A673 (cell line): ENCODE measurements around the gene AGRP. TPM values are rescaled to one million over a fixed set of nuclear protein-coding genes. Genes with fewer than 3 reads are reported as not detected.

Experiments used
- BruUV-seq: library from RNA; stranded (reverse); fragments of 400-500 nt; replicated peaks from 2 replicates; lab custom pipeline; 2021; lab: Mats Ljungman, UMichigan
- CTCF ChIA-PET: fragments of 300-600 bp; sonication (Branson Sonifier 250); formaldehyde crosslinking; loops from one replicate; lab custom pipeline; 2022; ENCODE audit warnings: antibody characterized with exemption; lab: Charles Lee
- POLR2A ChIA-PET: fragments of 300-600 bp; sonication (Branson Sonifier 250); formaldehyde crosslinking; loops from one replicate; lab custom pipeline; 2022; ENCODE audit warnings: antibody characterized with exemption; ENCODE audit not compliant: low non-redundant PET; lab: Charles Lee
- DNase-seq: peaks from one replicate; pipeline ENCODE4 v3.0.0-alpha.2; 2015; ENCODE audit warnings: low spot score
- H3K27ac ChIP-seq: fragments of 200-600 bp; sonication (generic); 2 replicates; pipeline ENCODE4 v1.5.1; 2016; ENCODE audit warnings: mixed run types, low read depth, mild to moderate bottlenecking, mixed read lengths, antibody characterized with exemption, low read length; ENCODE audit not compliant: poor library complexity, severe bottlenecking
- H3K27me3 ChIP-seq: fragments of 200-600 bp; sonication (generic); replicated peaks from 2 replicates; pipeline ENCODE4 v1.6.1; 2017; ENCODE audit warnings: mixed run types, low read depth, mild to moderate bottlenecking, mixed read lengths, antibody characterized with exemption, low read length; ENCODE audit not compliant: insufficient read depth, poor library complexity
- H3K36me3 ChIP-seq: fragments of 200-600 bp; sonication (generic); 2 replicates; pipeline ENCODE4 v1.6.1; 2016; ENCODE audit warnings: mixed run types, mild to moderate bottlenecking, mixed read lengths, antibody characterized with exemption, low read length; ENCODE audit not compliant: insufficient read depth, poor library complexity, severe bottlenecking
- H3K4me1 ChIP-seq: fragments of 200-600 bp; sonication (generic); 2 replicates; pipeline ENCODE4 v1.6.1; 2017; ENCODE audit warnings: mixed run types, mild to moderate bottlenecking, mixed read lengths, antibody characterized with exemption, low read length; ENCODE audit not compliant: insufficient read depth, poor library complexity, severe bottlenecking
- H3K4me3 ChIP-seq: fragments of 200-600 bp; sonication (generic); 2 replicates; pipeline ENCODE4 v1.5.1; 2016; ENCODE audit warnings: low read depth, mixed run types, mild to moderate bottlenecking, mixed read lengths, low read length; ENCODE audit not compliant: poor library complexity, severe bottlenecking
- H3K9me3 ChIP-seq: fragments of 200-600 bp; sonication (generic); 2 replicates; pipeline ENCODE4 v1.6.1; 2016; ENCODE audit warnings: mixed run types, low read depth, mild to moderate bottlenecking, mixed read lengths, antibody characterized with exemption, low read length; ENCODE audit not compliant: poor library complexity, severe bottlenecking
- CTCF ChIP-seq: fragments of 300-800, 200-600 bp; sonication (generic); conservative IDR thresholded peaks from 2 replicates; pipeline ENCODE4 v1.5.1; 2017; ENCODE audit warnings: low read depth, mild to moderate bottlenecking, antibody characterized with exemption, low read length, moderate library complexity, mixed read lengths
- EZH2 ChIP-seq: fragments of 200-600 bp; sonication (generic); IDR thresholded peaks from 2 replicates; pipeline ENCODE4 v1.6.1; 2017; ENCODE audit warnings: borderline replicate concordance, low read depth, mild to moderate bottlenecking, mixed read lengths, antibody characterized with exemption, low read length; ENCODE audit not compliant: poor library complexity, severe bottlenecking
- intact Hi-C: fragments of 100-400 bp; cut with micrococcal nuclease; formaldehyde crosslinking; loops from one replicate; pipeline ENCODE4 v1.10.0; 2022; ENCODE audit not compliant: unreplicated experiment
- total RNA-seq: library from RNA; stranded (reverse); gene quantifications from 2 replicates; pipeline ENCODE4 v1.2.3, GENCODE V29; 2021

The AGRP gene
- total RNA-seq, 1 experiment from 2014 or later = not detected

GRCh38 chr16:67436640-67437193 lies 46.6 kb downstream of the AGRP start:
- Histone ChIP-seq H3K4me3 (no peak overlapping the region), H3K27ac (no peak overlapping the region), H3K27me3 (no peaks in the 10 kb centered on the region), H3K9me3 (no peaks in the 10 kb centered on the region), H3K36me3 (no peaks in the 10 kb centered on the region), H3K4me1 (no peaks in the 10 kb centered on the region)
- POLR2A ChIA-PET = no interaction called here
- DNase-seq = no peak
- no peak for TF ChIP-seq EZH2
- no peak for TF ChIP-seq CTCF
- BruUV-seq = no TSS peak
- CTCF ChIA-PET = no interaction called here
- intact Hi-C loops = no loop called here

GRCh38 chr16:67435758-67436164 lies 47.6 kb downstream of the AGRP start:
- Histone ChIP-seq H3K4me1 (no peaks in the 10 kb centered on the region), H3K27ac (no peak overlapping the region), H3K27me3 (no peaks in the 10 kb centered on the region), H3K4me3 (no peak overlapping the region), H3K9me3 (no peaks in the 10 kb centered on the region), H3K36me3 (no peaks in the 10 kb centered on the region)
- intact Hi-C loops = no loop called here
- CTCF ChIA-PET = no interaction called here
- no TSS peak for BruUV-seq
- POLR2A ChIA-PET = interaction anchor here (0.6 kb wide), 1 partner anchor 423 kb away, joined by 4 read pairs; no protein-coding TSS in a partner anchor
- TF ChIP-seq CTCF = no peak
- DNase-seq = no peak

- no peaks in the 10 kb centered on the region for H3K36me3 ChIP-seq
- BruUV-seq = no TSS peak
- TF ChIP-seq CTCF (no peak), EZH2 (no peak)
- H3K4me1 ChIP-seq = peaks cover 4% of the 10 kb centered on the region
- H3K9me3 ChIP-seq = no peaks in the 10 kb centered on the region
- intact Hi-C loops = no loop called here
- ChIA-PET CTCF (no interaction called here), POLR2A (no interaction called here)
- H3K4me3 ChIP-seq = no peak overlapping the region
- no peak overlapping the region for H3K27ac ChIP-seq
- no peak for DNase-seq
- peaks cover 3% of the 10 kb centered on the region for H3K27me3 ChIP-seq
Observed at GRCh38 chr16:67433131-67433719, 50.1 kb downstream of the AGRP start.

Other genes with a start within 250 kb of the AGRP start
- 94.9 and 96.4 TPM in 2 replicates for gene FHOD1, start 236.1 kb downstream of the AGRP start, total RNA-seq
- 2.4 and 3.6 TPM in 2 replicates for gene SLC9A5, start 234.6 kb downstream of the AGRP start, total RNA-seq
- 5.8 and 8.9 TPM in 2 replicates for gene PLEKHG4, start 204.0 kb downstream of the AGRP start, total RNA-seq
- gene KCTD19, start 156.8 kb downstream of the AGRP start, total RNA-seq = 0.32 TPM in 1 of 2 replicates, not detected in the other
- not detected in 2 replicates for gene LRRC36, start 156.7 kb downstream of the AGRP start, total RNA-seq
- 0.28 and 0.31 TPM in 2 replicates for gene TPPP3, start 90.0 kb downstream of the AGRP start, total RNA-seq
- gene ZDHHC1, start 67.1 kb downstream of the AGRP start, total RNA-seq = 5.3 and 6.8 TPM in 2 replicates
- 1.6 and 2.3 TPM in 2 replicates for gene HSD11B2, start 52.4 kb downstream of the AGRP start, total RNA-seq
- 56.5 and 63.9 TPM in 2 replicates for gene ATP6V0D1, start 2.4 kb downstream of the AGRP start, total RNA-seq
- gene RIPOR1, start 45.3 kb upstream of the AGRP start, total RNA-seq = 22.9 and 29.0 TPM in 2 replicates
- gene CTCF, start 79.0 kb upstream of the AGRP start, total RNA-seq = 68.6 and 74.7 TPM in 2 replicates
- gene CARMIL2, start 161.6 kb upstream of the AGRP start, total RNA-seq = 4.4 and 9.5 TPM in 2 replicates
- gene ACD, start 176.7 kb upstream of the AGRP start, total RNA-seq = 45.8 and 48.0 TPM in 2 replicates
- gene PARD6A, start 177.4 kb upstream of the AGRP start, total RNA-seq = 8.6 and 8.7 TPM in 2 replicates
- 8.5 and 11.2 TPM in 2 replicates for gene ENKD1, start 183.2 kb upstream of the AGRP start, total RNA-seq
- not detected in 2 replicates for gene C16orf86, start 183.3 kb upstream of the AGRP start, total RNA-seq
- gene GFOD2, start 235.8 kb upstream of the AGRP start, total RNA-seq = 22.6 and 25.1 TPM in 2 replicates